Lung (tissue), 12 donors: ENCODE data around the gene SUMO2. TPM values are rescaled to one million over a fixed set of nuclear protein-coding genes. Genes with fewer than 3 reads are reported as not detected.

Experiments
- ATAC-seq: fragments of 200-7000 bp; cut with Tn5 transposase; one replicate; pipeline ENCODE4 v1.9.1; 2020; ENCODE audit warnings: moderate number of reproducible peaks; ENCODE audit not compliant: insufficient read depth, low FRiP score
- DNase-seq, 3 donors: peaks; one replicate each; pipeline ENCODE4 v3.0.0-alpha.2; 2013 to 2017
- H3K27ac ChIP-seq, 2 donors: one replicate each; pipeline ENCODE4 v1.5.1; 2013; ENCODE audit warnings: mild to moderate bottlenecking in 2 of 2, moderate library complexity in 2 of 2, control low read depth in 1 of 2, inconsistent platforms in 1 of 2, low read depth in 1 of 2, low read length in 1 of 2
- H3K27me3 ChIP-seq, 3 donors: one replicate each; pipeline ENCODE4 v1.5.1; 2013; ENCODE audit warnings: low read length in 2 of 3; ENCODE audit not compliant: control insufficient read depth in 3 of 3, insufficient read depth in 3 of 3
- H3K36me3 ChIP-seq, 4 donors: one replicate each; pipeline ENCODE4 v1.5.1; 2013; ENCODE audit warnings: low read length in 4 of 4, mild to moderate bottlenecking in 1 of 4, moderate library complexity in 1 of 4; ENCODE audit not compliant: control insufficient read depth in 4 of 4, insufficient read depth in 4 of 4
- H3K4me1 ChIP-seq, 5 donors: one replicate each; pipeline ENCODE4 v1.5.1; 2013; ENCODE audit warnings: low read length in 5 of 5, mild to moderate bottlenecking in 2 of 5, moderate library complexity in 1 of 5; ENCODE audit not compliant: control insufficient read depth in 5 of 5, insufficient read depth in 5 of 5
- H3K4me3 ChIP-seq: one replicate; pipeline ENCODE4 v1.5.1; 2013; ENCODE audit warnings: mild to moderate bottlenecking, control low read depth, moderate library complexity
- H3K9ac ChIP-seq, 2 donors: one replicate each; pipeline ENCODE4 v1.5.1; 2013; ENCODE audit warnings: low read length in 2 of 2, control low read depth in 1 of 2; ENCODE audit not compliant: insufficient read depth in 1 of 2
- H3K9me3 ChIP-seq, 4 donors: one replicate each; pipeline ENCODE4 v1.5.1; 2013; ENCODE audit warnings: low read length in 3 of 4, mild to moderate bottlenecking in 1 of 4, moderate library complexity in 1 of 4; ENCODE audit not compliant: control insufficient read depth in 4 of 4, insufficient read depth in 3 of 4
- WGBS, 2 donors: extraction: QIAGEN DNeasy Blood & Tissue Kit; methylation state at CpG; one replicate each; pipeline ENCODE4 v1.1.7; 2013; 5-methylcytosine and 5-hydroxymethylcytosine counted together
- polyA plus RNA-seq, 2 donors: library from polyadenylated mRNA; stranded (reverse); fragments of 200-250 nt; gene quantifications; one replicate each; pipeline ENCODE4 v1.2.1, GENCODE V29; 2013
- total RNA-seq, 2 donors: library from RNA; depleted of rRNA in 1 of 2; stranded (reverse); fragments of >200 nt in 1 of 2; gene quantifications; one replicate each; pipeline ENCODE4 v1.2.1, GENCODE V29; 2014 to 2021
- TF ChIP-seq, protein P1 (sequence below): IDR thresholded peaks from 2 replicates; pipeline ENCODE4 v1.5.1; 2012; ENCODE audit warnings: mild to moderate bottlenecking; ENCODE audit errors: control extremely low read depth, extremely low read depth
- donor health status: control.
- donor health status: control.
- donor health status: Bipolar disorder and iron deficiency.
- donor health status: healthy.
- donor health status: DM: yes; HTN: yes; CAD: no.

The SUMO2 gene
- total and polyA plus RNA-seq, 4 donors = 53.6 to 242 (median 89.4) TPM

DNA sequence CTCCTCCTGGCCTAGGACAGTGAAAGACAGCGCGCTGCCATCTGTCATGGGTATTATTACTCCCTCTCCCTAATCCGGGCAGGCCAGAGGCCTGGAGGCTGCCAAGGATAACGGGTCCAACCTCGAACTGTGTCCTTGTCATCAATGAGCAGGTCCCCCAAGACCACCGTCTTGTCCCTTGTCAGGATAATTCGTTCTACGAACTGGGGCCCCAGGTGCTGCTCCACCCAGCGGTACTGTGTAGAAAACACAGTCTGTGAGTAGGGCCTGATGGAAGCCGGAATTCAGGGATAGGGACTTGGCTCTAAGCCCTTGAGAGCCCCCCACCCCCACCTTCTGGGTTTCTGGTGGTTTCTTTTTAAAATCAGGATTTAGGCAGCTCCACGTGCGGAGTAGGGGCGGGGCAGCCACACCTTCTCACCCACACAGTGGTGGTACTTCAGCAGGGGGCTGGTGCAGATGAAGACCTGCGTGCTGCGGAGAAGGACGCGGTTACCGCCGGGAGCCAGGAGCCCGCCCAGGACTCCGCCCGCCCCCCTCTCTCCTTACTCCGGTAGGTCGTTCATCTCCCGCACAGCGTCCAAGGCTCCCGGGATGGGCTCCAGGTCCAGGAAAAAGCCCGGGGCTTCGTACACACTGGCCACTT, 52.0 kb downstream of the SUMO2 start:
- peak overlapping the region; percentile 86 to 94 for H3K27ac ChIP-seq
- no peaks in the 10 kb centered on the region for H3K9me3 ChIP-seq
- peaks cover 0 to 17% (median 6%) of the 10 kb centered on the region in 4 donors for H3K36me3 ChIP-seq
- TF ChIP-seq, protein P1, sequence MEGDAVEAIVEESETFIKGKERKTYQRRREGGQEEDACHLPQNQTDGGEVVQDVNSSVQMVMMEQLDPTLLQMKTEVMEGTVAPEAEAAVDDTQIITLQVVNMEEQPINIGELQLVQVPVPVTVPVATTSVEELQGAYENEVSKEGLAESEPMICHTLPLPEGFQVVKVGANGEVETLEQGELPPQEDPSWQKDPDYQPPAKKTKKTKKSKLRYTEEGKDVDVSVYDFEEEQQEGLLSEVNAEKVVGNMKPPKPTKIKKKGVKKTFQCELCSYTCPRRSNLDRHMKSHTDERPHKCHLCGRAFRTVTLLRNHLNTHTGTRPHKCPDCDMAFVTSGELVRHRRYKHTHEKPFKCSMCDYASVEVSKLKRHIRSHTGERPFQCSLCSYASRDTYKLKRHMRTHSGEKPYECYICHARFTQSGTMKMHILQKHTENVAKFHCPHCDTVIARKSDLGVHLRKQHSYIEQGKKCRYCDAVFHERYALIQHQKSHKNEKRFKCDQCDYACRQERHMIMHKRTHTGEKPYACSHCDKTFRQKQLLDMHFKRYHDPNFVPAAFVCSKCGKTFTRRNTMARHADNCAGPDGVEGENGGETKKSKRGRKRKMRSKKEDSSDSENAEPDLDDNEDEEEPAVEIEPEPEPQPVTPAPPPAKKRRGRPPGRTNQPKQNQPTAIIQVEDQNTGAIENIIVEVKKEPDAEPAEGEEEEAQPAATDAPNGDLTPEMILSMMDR = peak; percentile 1
- H3K27me3 ChIP-seq = no peaks in the 10 kb centered on the region
- peak overlapping the region; percentile 75 for H3K4me3 ChIP-seq
- 13 to 17% methylated on average over 27 to 29 of the region's 29 CpGs for WGBS, 2 donors
- H3K4me1 ChIP-seq = peaks cover 0 to 14% (median 2%) of the 10 kb centered on the region in 5 donors
- peak; percentile 76 to 79 (median 78) for DNase-seq
- H3K9ac ChIP-seq = no peak overlapping the region
- ATAC-seq = peak; percentile 52

DNA sequence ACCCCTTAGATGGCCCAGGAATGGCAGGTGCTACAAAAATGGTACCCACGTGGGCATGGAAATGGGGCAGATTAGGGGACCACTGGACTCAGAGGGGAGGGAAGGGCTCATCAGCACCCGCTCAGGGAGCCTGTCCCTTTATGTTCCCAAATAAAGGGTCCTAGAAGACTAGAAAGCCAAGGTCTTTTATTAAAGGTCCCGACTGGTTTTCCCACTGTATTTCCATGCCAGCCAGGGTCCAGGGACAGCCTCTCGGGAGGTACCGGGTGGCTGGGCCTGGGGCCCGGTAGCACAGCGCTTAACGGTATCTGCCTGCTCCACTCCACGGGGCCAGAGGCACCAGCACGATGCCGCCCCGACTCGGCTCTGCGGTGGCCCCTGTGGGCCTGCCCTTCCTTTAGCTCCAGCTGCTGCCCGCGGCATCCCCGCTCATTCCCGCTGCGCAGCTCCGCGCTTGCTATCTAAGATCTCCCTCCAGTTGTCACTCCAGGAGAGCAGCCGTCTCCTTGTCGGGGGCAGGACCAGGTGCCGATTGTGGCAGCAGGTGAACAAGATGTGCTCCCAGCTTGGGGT, 52.6 kb downstream of the SUMO2 start:
- H3K27ac ChIP-seq = peak overlapping the region in 1 of 2 donors; percentile 94
- H3K4me1 ChIP-seq = peaks cover 0 to 14% (median 2%) of the 10 kb centered on the region in 5 donors
- no peak for ATAC-seq
- H3K27me3 ChIP-seq = no peaks in the 10 kb centered on the region
- no peak overlapping the region for H3K9ac ChIP-seq
- 84% methylated on average over 24 of the region's 24 CpGs for WGBS, 2 donors
- H3K9me3 ChIP-seq = no peaks in the 10 kb centered on the region
- peaks cover 0 to 15% (median 5%) of the 10 kb centered on the region in 4 donors for H3K36me3 ChIP-seq
- no peak for DNase-seq
- peak overlapping the region; percentile 15 for H3K4me3 ChIP-seq
- TF ChIP-seq, protein P1 = no peak

DNA sequence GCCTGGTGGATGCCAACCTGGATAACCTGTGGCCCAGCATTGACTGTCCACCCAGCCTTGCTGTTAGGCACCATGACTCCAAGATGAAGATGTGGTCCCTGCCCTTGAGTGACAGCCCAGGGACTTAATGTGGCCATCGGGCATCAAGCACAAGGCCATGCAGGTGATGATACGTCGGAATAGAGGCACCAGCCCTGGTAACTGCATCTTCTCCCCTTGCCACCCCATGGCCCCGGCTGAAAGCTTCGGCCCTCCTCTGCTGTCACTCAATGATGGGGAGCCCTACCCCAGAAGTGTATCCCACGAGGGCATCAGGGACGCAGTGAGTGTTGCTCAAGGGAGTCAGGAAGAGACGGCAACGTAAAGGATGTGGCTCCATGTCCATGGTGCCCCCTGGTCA, 53.2 kb downstream of the SUMO2 start:
- H3K36me3 ChIP-seq = peaks cover 0 to 15% (median 7%) of the 10 kb centered on the region in 4 donors
- no peak overlapping the region for H3K4me3 ChIP-seq
- TF ChIP-seq, protein P1 = no peak
- H3K9ac ChIP-seq = no peak overlapping the region
- ATAC-seq (no peak), DNase-seq (no peak)
- peaks cover 0 to 14% (median 2%) of the 10 kb centered on the region in 5 donors for H3K4me1 ChIP-seq
- WGBS, 2 donors = 88 to 89% methylated on average over 9 of the region's 9 CpGs
- H3K27me3 ChIP-seq = no peaks in the 10 kb centered on the region
- no peak overlapping the region for H3K27ac ChIP-seq
- H3K9me3 ChIP-seq = no peaks in the 10 kb centered on the region
